ENCODE measurements around the gene BMS1.
"Not testable (repeated sequence)": the region's sequence is repeated elsewhere in the genome, so short reads cannot be mapped to it uniquely, and the experiment has no call there.

The BMS1 gene

GRCh38 chr10:42809676-42810075, 27.1 kb downstream of the BMS1 start:
- H3K4me2 ChIP-seq (ENCODE audit: low read length) = no peak overlapping the region
- no peak overlapping the region for H3K27ac ChIP-seq
- H3K9me3 ChIP-seq (ENCODE audit: control insufficient read depth, low read length) = no peaks in the 10 kb centered on the region
- no peak overlapping the region for H2AFZ ChIP-seq
- H3K27me3 ChIP-seq (ENCODE audit: control insufficient read depth, insufficient read depth, low read length) = no peaks in the 10 kb centered on the region
- no peaks in the 10 kb centered on the region for H3K36me3 ChIP-seq (ENCODE audit: control insufficient read depth, insufficient read depth, low read length)
- no peaks in the 10 kb centered on the region for H3K4me1 ChIP-seq
- no peak overlapping the region for H3K4me3 ChIP-seq (ENCODE audit: low read depth, low read length)
- H3K9ac ChIP-seq = no peak overlapping the region
- TF ChIP-seq CTCF (IDR thresholded peaks at IDR 0.05) = no peak
- H3K79me2 ChIP-seq = peaks cover 23% of the 10 kb centered on the region

GRCh38 chr10:42812028-42812427, 29.4 kb downstream of the BMS1 start:
- Histone ChIP-seq H3K4me1 (no peaks in the 10 kb centered on the region), H3K9me3 (ENCODE audit: control insufficient read depth, low read length) (no peaks in the 10 kb centered on the region), H3K36me3 (ENCODE audit: control insufficient read depth, insufficient read depth, low read length) (no peaks in the 10 kb centered on the region), H3K4me2 (ENCODE audit: low read length) (no peak overlapping the region), H3K79me2 (peaks cover 20% of the 10 kb centered on the region), H3K27ac (no peak overlapping the region), H3K4me3 (ENCODE audit: low read depth, low read length) (no peak overlapping the region), H3K27me3 (ENCODE audit: control insufficient read depth, insufficient read depth, low read length) (no peaks in the 10 kb centered on the region), H3K9ac (no peak overlapping the region), H2AFZ (no peak overlapping the region)
- no peak for TF ChIP-seq CTCF (IDR thresholded peaks at IDR 0.05)

GRCh38 chr10:42813989-42814687, 31.5 kb downstream of the BMS1 start:
- H2AFZ ChIP-seq; H3K4me1 ChIP-seq; H3K9me3 ChIP-seq (ENCODE audit: control insufficient read depth, low read length); H3K36me3 ChIP-seq (ENCODE audit: control insufficient read depth, insufficient read depth, low read length); H3K27ac ChIP-seq; H3K4me2 ChIP-seq (ENCODE audit: low read length); H3K4me3 ChIP-seq (ENCODE audit: low read depth, low read length); H3K9ac ChIP-seq; H3K27me3 ChIP-seq (ENCODE audit: control insufficient read depth, insufficient read depth, low read length): not testable (repeated sequence)
- peaks cover 18% of the 10 kb centered on the region for H3K79me2 ChIP-seq

GRCh38 chr10:42816334-42816733, 33.7 kb downstream of the BMS1 start:
- not testable (repeated sequence) for H3K4me2 ChIP-seq (ENCODE audit: low read length); H3K4me3 ChIP-seq (ENCODE audit: low read depth, low read length); H2AFZ ChIP-seq; H3K9ac ChIP-seq; H3K36me3 ChIP-seq (ENCODE audit: control insufficient read depth, insufficient read depth, low read length); H3K27ac ChIP-seq; H3K9me3 ChIP-seq (ENCODE audit: control insufficient read depth, low read length); H3K27me3 ChIP-seq (ENCODE audit: control insufficient read depth, insufficient read depth, low read length); H3K4me1 ChIP-seq
- peaks cover 13% of the 10 kb centered on the region for H3K79me2 ChIP-seq

GRCh38 chr10:42816912-42817311, 34.3 kb downstream of the BMS1 start:
- no peak overlapping the region for H3K9ac ChIP-seq
- no peaks in the 10 kb centered on the region for H3K9me3 ChIP-seq (ENCODE audit: control insufficient read depth, low read length)
- no peaks in the 10 kb centered on the region for H3K27me3 ChIP-seq (ENCODE audit: control insufficient read depth, insufficient read depth, low read length)
- no peak overlapping the region for H3K4me3 ChIP-seq (ENCODE audit: low read depth, low read length)
- no peak overlapping the region for H3K4me2 ChIP-seq (ENCODE audit: low read length)
- peaks cover 13% of the 10 kb centered on the region for H3K79me2 ChIP-seq
- no peak for TF ChIP-seq CTCF (IDR thresholded peaks at IDR 0.05)
- H3K36me3 ChIP-seq (ENCODE audit: control insufficient read depth, insufficient read depth, low read length) = no peaks in the 10 kb centered on the region
- H2AFZ ChIP-seq = no peak overlapping the region
- no peaks in the 10 kb centered on the region for H3K4me1 ChIP-seq
- no peak overlapping the region for H3K27ac ChIP-seq

GRCh38 chr10:42817417-42817816, 34.8 kb downstream of the BMS1 start:
- H3K9ac ChIP-seq; H3K4me1 ChIP-seq; H3K36me3 ChIP-seq (ENCODE audit: control insufficient read depth, insufficient read depth, low read length); H3K27me3 ChIP-seq (ENCODE audit: control insufficient read depth, insufficient read depth, low read length); H3K79me2 ChIP-seq; H3K4me2 ChIP-seq (ENCODE audit: low read length); H3K27ac ChIP-seq; H3K4me3 ChIP-seq (ENCODE audit: low read depth, low read length); H2AFZ ChIP-seq; H3K9me3 ChIP-seq (ENCODE audit: control insufficient read depth, low read length): not testable (repeated sequence)

GRCh38 chr10:42826759-42827158, 44.2 kb downstream of the BMS1 start:
- H3K9me3 ChIP-seq (ENCODE audit: control insufficient read depth, low read length); H3K9ac ChIP-seq; H3K4me2 ChIP-seq (ENCODE audit: low read length); H3K27ac ChIP-seq; H3K4me3 ChIP-seq (ENCODE audit: low read depth, low read length); H3K36me3 ChIP-seq (ENCODE audit: control insufficient read depth, insufficient read depth, low read length); H3K27me3 ChIP-seq (ENCODE audit: control insufficient read depth, insufficient read depth, low read length); H3K79me2 ChIP-seq; H2AFZ ChIP-seq; H3K4me1 ChIP-seq: not testable (repeated sequence)

All from parathyroid adenoma (tissue), 2 donors.